SHP77 (cell line): ENCODE results near the gene ISOC2.

Source experiments
- DNase-seq, 2 experiments: peaks; one replicate each; lab custom pipeline; 2025; lab: John Stamatoyannopoulos, UW

Gene ISOC2

GRCh38 chr19:55489711-55490477 lies 28.5 kb upstream of the ISOC2 start:
- DNase-seq = no peak

- DNase-seq = no peak
These were observed 27.7 kb upstream of the ISOC2 start for GRCh38 chr19:55488986-55489710.

GRCh38 chr19:55487924-55488687 lies 26.7 kb upstream of the ISOC2 start, which contains the start of gene SSC5D:
Gene SSC5D (plus strand): TSS chr19:55488436. CDS start chr19:55488590, 154 bp downstream.
- DNase-seq = no peak

GRCh38 chr19:55486971-55487923 lies 25.8 kb upstream of the ISOC2 start:
- no peak for DNase-seq

- DNase-seq = no peak
These were observed 24.9 kb upstream of the ISOC2 start for GRCh38 chr19:55486043-55486970.

GRCh38 chr19:55485439-55486011 lies 24.1 kb upstream of the ISOC2 start:
- DNase-seq = no peak

GRCh38 chr19:55484593-55485438 lies 23.4 kb upstream of the ISOC2 start, which contains the start of gene NAT14:
Gene NAT14 (plus strand): TSS chr19:55485188. CDS start chr19:55485709, 521 bp downstream.
- DNase-seq = peak; percentile 44 to 61

GRCh38 chr19:55483706-55484592 lies 22.5 kb upstream of the ISOC2 start:
- no peak for DNase-seq

GRCh38 chr19:55482967-55483705 lies 21.7 kb upstream of the ISOC2 start:
- DNase-seq = no peak

GRCh38 chr19:55482156-55482961 lies 20.9 kb upstream of the ISOC2 start:
- no peak for DNase-seq

GRCh38 chr19:55481794-55482155 lies 20.3 kb upstream of the ISOC2 start:
- DNase-seq = no peak

- no peak for DNase-seq
These were observed 19.8 kb upstream of the ISOC2 start for GRCh38 chr19:55481148-55481793.

- no peak for DNase-seq
These were observed 18.2 kb upstream of the ISOC2 start for GRCh38 chr19:55479451-55480230.

- DNase-seq = no peak
These were observed 17.6 kb upstream of the ISOC2 start for GRCh38 chr19:55479045-55479444.

GRCh38 chr19:55478364-55478763 lies 16.9 kb upstream of the ISOC2 start:
- DNase-seq = no peak
